ENCODE data around the gene OPN3.

DNA sequence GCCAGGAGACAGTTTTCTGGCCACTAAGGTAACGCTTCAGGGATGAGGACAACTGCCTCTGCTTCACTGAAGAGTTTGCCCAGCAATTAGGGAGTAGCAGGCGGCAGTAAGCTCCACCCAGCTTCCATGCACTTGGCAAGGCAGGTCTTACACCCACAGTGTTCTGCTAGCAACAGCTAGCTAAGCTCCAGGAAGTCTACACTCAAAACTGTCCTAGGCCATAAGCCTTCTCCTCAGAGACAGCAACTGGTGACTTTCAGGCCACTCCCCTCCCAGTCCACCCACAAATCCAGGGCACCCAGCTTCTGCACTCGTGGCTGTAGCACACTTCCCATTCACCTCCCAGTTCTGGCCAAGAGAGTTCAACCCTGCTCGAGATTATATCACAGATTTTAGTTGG lies 60.7 kb downstream of the OPN3 start:
- TF ChIP-seq CTCF (conservative IDR thresholded peaks at IDR 0.05 in 1 of 2, IDR thresholded peaks at IDR 0.05 in 1 of 2; ENCODE audit: extremely low read depth in 1 of 2, insufficient read depth in 1 of 2, low read depth in 1 of 2, low read length in 2 of 2) (no peak), EZH2 (IDR thresholded peaks at IDR 0.05; ENCODE audit: borderline replicate concordance, low read length) (no peak)
